ENCODE data around the gene TGFB2.

Gene TGFB2

GRCh38 chr1:218350801-218351266, 5.7 kb downstream of the TGFB2 start:
- Histone ChIP-seq H3K4me1 (ENCODE audit: control insufficient read depth in 1 of 2, insufficient read depth in 2 of 2, low read length in 2 of 2) (peaks cover 0 to 10% of the 10 kb centered on the region in 2 donors), H3K27ac (ENCODE audit: low read length) (peak overlapping the region; percentile 17), H3K36me3 (ENCODE audit: control insufficient read depth in 1 of 2, insufficient read depth in 2 of 2, low read length in 2 of 2) (no peaks in the 10 kb centered on the region), H3K9me3 (ENCODE audit: control insufficient read depth in 1 of 2, low read length in 2 of 2) (no peaks in the 10 kb centered on the region), H3K4me3 (ENCODE audit: low read depth in 1 of 2, low read length in 2 of 2) (peak overlapping the region; percentile 40 to 53), H3K27me3 (ENCODE audit: low read depth, low read length) (peaks cover 4% of the 10 kb centered on the region)

- Histone ChIP-seq H3K27ac (ENCODE audit: low read length) (peak overlapping the region; percentile 17), H3K36me3 (ENCODE audit: control insufficient read depth in 1 of 2, insufficient read depth in 2 of 2, low read length in 2 of 2) (no peaks in the 10 kb centered on the region), H3K27me3 (ENCODE audit: low read depth, low read length) (peaks cover 4% of the 10 kb centered on the region), H3K4me3 (ENCODE audit: low read depth in 1 of 2, low read length in 2 of 2) (peak overlapping the region; percentile 40 to 53), H3K9me3 (ENCODE audit: control insufficient read depth in 1 of 2, low read length in 2 of 2) (no peaks in the 10 kb centered on the region), H3K4me1 (ENCODE audit: control insufficient read depth in 1 of 2, insufficient read depth in 2 of 2, low read length in 2 of 2) (peaks cover 0 to 10% of the 10 kb centered on the region in 2 donors)
Measured at GRCh38 chr1:218351391-218352074, 6.4 kb downstream of the TGFB2 start.

GRCh38 chr1:218352075-218352438, 6.9 kb downstream of the TGFB2 start:
- Histone ChIP-seq H3K4me1 (ENCODE audit: control insufficient read depth in 1 of 2, insufficient read depth in 2 of 2, low read length in 2 of 2) (peaks cover 0 to 10% of the 10 kb centered on the region in 2 donors), H3K4me3 (ENCODE audit: low read depth in 1 of 2, low read length in 2 of 2) (no peak overlapping the region), H3K27ac (ENCODE audit: low read length) (no peak overlapping the region)

GRCh38 chr1:218353656-218354055, 8.5 kb downstream of the TGFB2 start:
- H3K4me3 ChIP-seq (ENCODE audit: low read depth in 1 of 2, low read length in 2 of 2) = no peak overlapping the region
- H3K27ac ChIP-seq (ENCODE audit: low read length) = no peak overlapping the region
- no peaks in the 10 kb centered on the region for H3K36me3 ChIP-seq (ENCODE audit: control insufficient read depth in 1 of 2, insufficient read depth in 2 of 2, low read length in 2 of 2)
- H3K4me1 ChIP-seq (ENCODE audit: control insufficient read depth in 1 of 2, insufficient read depth in 2 of 2, low read length in 2 of 2) = peaks cover 0 to 10% of the 10 kb centered on the region in 2 donors
- no peaks in the 10 kb centered on the region for H3K27me3 ChIP-seq (ENCODE audit: low read depth, low read length)
- no peaks in the 10 kb centered on the region for H3K9me3 ChIP-seq (ENCODE audit: control insufficient read depth in 1 of 2, low read length in 2 of 2)

More at GRCh38 chr1:218352075-218352438, 6.9 kb downstream of the TGFB2 start:
- no peaks in the 10 kb centered on the region for H3K9me3 ChIP-seq (ENCODE audit: control insufficient read depth in 1 of 2, low read length in 2 of 2)
- H3K36me3 ChIP-seq (ENCODE audit: control insufficient read depth in 1 of 2, insufficient read depth in 2 of 2, low read length in 2 of 2) = no peaks in the 10 kb centered on the region
- peaks cover 2% of the 10 kb centered on the region for H3K27me3 ChIP-seq (ENCODE audit: low read depth, low read length)

- H3K36me3 ChIP-seq (ENCODE audit: control insufficient read depth in 1 of 2, insufficient read depth in 2 of 2, low read length in 2 of 2) = no peaks in the 10 kb centered on the region
- peaks cover 0 to 5% of the 10 kb centered on the region in 2 donors for H3K4me1 ChIP-seq (ENCODE audit: control insufficient read depth in 1 of 2, insufficient read depth in 2 of 2, low read length in 2 of 2)
- no peak overlapping the region for H3K27ac ChIP-seq (ENCODE audit: low read length)
- no peak overlapping the region for H3K4me3 ChIP-seq (ENCODE audit: low read depth in 1 of 2, low read length in 2 of 2)
- H3K9me3 ChIP-seq (ENCODE audit: control insufficient read depth in 1 of 2, low read length in 2 of 2) = no peaks in the 10 kb centered on the region
- no peaks in the 10 kb centered on the region for H3K27me3 ChIP-seq (ENCODE audit: low read depth, low read length)
Measured at GRCh38 chr1:218355278-218355677, 10.1 kb downstream of the TGFB2 start.

- H3K4me1 ChIP-seq (ENCODE audit: control insufficient read depth in 1 of 2, insufficient read depth in 2 of 2, low read length in 2 of 2) = peaks cover 0 to 5% of the 10 kb centered on the region in 2 donors
- no peaks in the 10 kb centered on the region for H3K9me3 ChIP-seq (ENCODE audit: control insufficient read depth in 1 of 2, low read length in 2 of 2)
- H3K27ac ChIP-seq (ENCODE audit: low read length) = no peak overlapping the region
- H3K27me3 ChIP-seq (ENCODE audit: low read depth, low read length) = no peaks in the 10 kb centered on the region
- no peak overlapping the region for H3K4me3 ChIP-seq (ENCODE audit: low read depth in 1 of 2, low read length in 2 of 2)
- H3K36me3 ChIP-seq (ENCODE audit: control insufficient read depth in 1 of 2, insufficient read depth in 2 of 2, low read length in 2 of 2) = no peaks in the 10 kb centered on the region
Measured at GRCh38 chr1:218357211-218357892, 12.2 kb downstream of the TGFB2 start.

GRCh38 chr1:218357893-218358232, 12.7 kb downstream of the TGFB2 start:
- Histone ChIP-seq H3K27me3 (ENCODE audit: low read depth, low read length) (no peaks in the 10 kb centered on the region), H3K4me1 (ENCODE audit: control insufficient read depth in 1 of 2, insufficient read depth in 2 of 2, low read length in 2 of 2) (peaks cover 0 to 5% of the 10 kb centered on the region in 2 donors), H3K4me3 (ENCODE audit: low read depth in 1 of 2, low read length in 2 of 2) (no peak overlapping the region), H3K9me3 (ENCODE audit: control insufficient read depth in 1 of 2, low read length in 2 of 2) (no peaks in the 10 kb centered on the region), H3K36me3 (ENCODE audit: control insufficient read depth in 1 of 2, insufficient read depth in 2 of 2, low read length in 2 of 2) (no peaks in the 10 kb centered on the region), H3K27ac (ENCODE audit: low read length) (no peak overlapping the region)

- no peak overlapping the region for H3K4me3 ChIP-seq (ENCODE audit: low read depth in 1 of 2, low read length in 2 of 2)
- H3K4me1 ChIP-seq (ENCODE audit: control insufficient read depth in 1 of 2, insufficient read depth in 2 of 2, low read length in 2 of 2) = peaks cover 0 to 28% of the 10 kb centered on the region in 2 donors
- H3K27ac ChIP-seq (ENCODE audit: low read length) = no peak overlapping the region
- H3K27me3 ChIP-seq (ENCODE audit: low read depth, low read length) = no peaks in the 10 kb centered on the region
- no peaks in the 10 kb centered on the region for H3K36me3 ChIP-seq (ENCODE audit: control insufficient read depth in 1 of 2, insufficient read depth in 2 of 2, low read length in 2 of 2)
- H3K9me3 ChIP-seq (ENCODE audit: control insufficient read depth in 1 of 2, low read length in 2 of 2) = no peaks in the 10 kb centered on the region
Measured at GRCh38 chr1:218361298-218362065, 16.3 kb downstream of the TGFB2 start.

- H3K36me3 ChIP-seq (ENCODE audit: control insufficient read depth in 1 of 2, insufficient read depth in 2 of 2, low read length in 2 of 2) = no peaks in the 10 kb centered on the region
- peaks cover 0 to 38% of the 10 kb centered on the region in 2 donors for H3K4me1 ChIP-seq (ENCODE audit: control insufficient read depth in 1 of 2, insufficient read depth in 2 of 2, low read length in 2 of 2)
- no peaks in the 10 kb centered on the region for H3K9me3 ChIP-seq (ENCODE audit: control insufficient read depth in 1 of 2, low read length in 2 of 2)
- peak overlapping the region; percentile 28 for H3K27ac ChIP-seq (ENCODE audit: low read length)
- H3K27me3 ChIP-seq (ENCODE audit: low read depth, low read length) = no peaks in the 10 kb centered on the region
- H3K4me3 ChIP-seq (ENCODE audit: low read depth in 1 of 2, low read length in 2 of 2) = no peak overlapping the region
Measured at GRCh38 chr1:218362418-218363076, 17.4 kb downstream of the TGFB2 start.

- Histone ChIP-seq H3K4me3 (ENCODE audit: low read depth in 1 of 2, low read length in 2 of 2) (no peak overlapping the region), H3K27ac (ENCODE audit: low read length) (peak overlapping the region; percentile 28), H3K27me3 (ENCODE audit: low read depth, low read length) (no peaks in the 10 kb centered on the region), H3K36me3 (ENCODE audit: control insufficient read depth in 1 of 2, insufficient read depth in 2 of 2, low read length in 2 of 2) (no peaks in the 10 kb centered on the region), H3K4me1 (ENCODE audit: control insufficient read depth in 1 of 2, insufficient read depth in 2 of 2, low read length in 2 of 2) (peaks cover 0 to 41% of the 10 kb centered on the region in 2 donors), H3K9me3 (ENCODE audit: control insufficient read depth in 1 of 2, low read length in 2 of 2) (no peaks in the 10 kb centered on the region)
Measured at GRCh38 chr1:218363141-218363540, 18.0 kb downstream of the TGFB2 start.

Measured in muscle layer of duodenum (tissue), 2 donors.